Sigmoid colon (tissue), 4 donors: Measurements from ENCODE around the gene FILIP1L.

ENCODE experiments used
- EP300 ChIP-seq, 4 donors: sonication (generic); formaldehyde crosslinking; IDR thresholded peaks; one replicate each; pipeline ENCODE4 v1.6.1; 2017; ENCODE audit warnings: antibody characterized with exemption in 4 of 4
- TF ChIP-seq, protein P1 (sequence below), 4 experiments: fragments of 450-650 bp in 3 of 4; fragments of 200-600 bp in 1 of 4; IDR thresholded peaks; one replicate each; pipeline ENCODE4 v1.5.1; 2016 to 2019; ENCODE audit warnings: antibody characterized with exemption in 4 of 4, mild to moderate bottlenecking in 3 of 4, moderate library complexity in 2 of 4

DNA sequence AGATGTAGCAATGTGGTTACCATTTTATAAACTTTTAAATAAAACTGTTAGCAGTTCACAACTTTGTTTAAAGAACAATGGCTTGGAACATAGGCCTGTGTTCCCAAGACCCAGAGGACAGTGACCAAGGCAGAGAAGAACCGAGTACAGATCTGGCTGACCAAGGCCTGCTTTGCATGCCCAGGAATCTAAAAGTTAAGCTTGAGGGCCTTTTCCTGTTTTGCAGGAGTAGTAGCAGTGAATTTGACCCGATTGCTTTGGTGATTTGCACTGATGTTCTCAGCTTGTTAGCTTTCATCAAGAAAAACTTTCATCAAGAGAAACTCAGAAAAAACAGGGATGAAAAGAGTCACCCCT lies 9.9 kb downstream of the FILIP1L start:
- TF ChIP-seq, protein P1, sequence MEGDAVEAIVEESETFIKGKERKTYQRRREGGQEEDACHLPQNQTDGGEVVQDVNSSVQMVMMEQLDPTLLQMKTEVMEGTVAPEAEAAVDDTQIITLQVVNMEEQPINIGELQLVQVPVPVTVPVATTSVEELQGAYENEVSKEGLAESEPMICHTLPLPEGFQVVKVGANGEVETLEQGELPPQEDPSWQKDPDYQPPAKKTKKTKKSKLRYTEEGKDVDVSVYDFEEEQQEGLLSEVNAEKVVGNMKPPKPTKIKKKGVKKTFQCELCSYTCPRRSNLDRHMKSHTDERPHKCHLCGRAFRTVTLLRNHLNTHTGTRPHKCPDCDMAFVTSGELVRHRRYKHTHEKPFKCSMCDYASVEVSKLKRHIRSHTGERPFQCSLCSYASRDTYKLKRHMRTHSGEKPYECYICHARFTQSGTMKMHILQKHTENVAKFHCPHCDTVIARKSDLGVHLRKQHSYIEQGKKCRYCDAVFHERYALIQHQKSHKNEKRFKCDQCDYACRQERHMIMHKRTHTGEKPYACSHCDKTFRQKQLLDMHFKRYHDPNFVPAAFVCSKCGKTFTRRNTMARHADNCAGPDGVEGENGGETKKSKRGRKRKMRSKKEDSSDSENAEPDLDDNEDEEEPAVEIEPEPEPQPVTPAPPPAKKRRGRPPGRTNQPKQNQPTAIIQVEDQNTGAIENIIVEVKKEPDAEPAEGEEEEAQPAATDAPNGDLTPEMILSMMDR (IDR thresholded peaks at IDR 0.05) = no peak
- TF ChIP-seq EP300 (IDR thresholded peaks at IDR 0.05) = no peak
